ENCODE results near the gene PERP.

DNA sequence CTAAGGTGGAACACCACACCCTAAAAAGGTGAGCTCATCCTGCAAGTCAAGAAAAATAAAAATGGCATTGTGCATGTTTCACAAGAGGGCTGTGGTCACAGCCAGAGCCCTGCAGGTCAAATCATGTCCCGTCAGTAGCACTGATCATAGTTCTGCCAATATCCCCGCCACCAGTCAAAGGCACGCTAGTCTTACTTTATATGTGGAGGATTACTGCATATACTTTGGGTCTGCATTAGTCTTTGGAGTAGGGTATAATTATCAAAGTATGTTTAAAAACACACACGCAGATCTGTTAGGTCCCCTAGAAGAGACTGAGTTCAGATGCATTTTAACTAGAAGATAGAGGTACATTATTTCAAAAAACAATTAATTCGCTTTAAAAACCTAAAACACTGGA is 1.8 kb downstream of the PERP start:
- TF ChIP-seq EP300 (IDR thresholded peaks at IDR 0.05; ENCODE audit: borderline replicate concordance in 1 of 2, low read depth in 1 of 2, low read length in 1 of 2) (no peak), ELF1 (IDR thresholded peaks at IDR 0.05) (no peak), USF2 (IDR thresholded peaks at IDR 0.05; ENCODE audit: borderline replicate concordance, low read depth, low read length) (no peak), RFX5 (IDR thresholded peaks at IDR 0.05; ENCODE audit: low read length) (no peak), CTCF (IDR thresholded peaks at IDR 0.05) (no peak), EZH2phosphoT487 (IDR thresholded peaks at IDR 0.05; ENCODE audit: borderline replicate concordance, low read depth) (no peak), SIN3A (IDR thresholded peaks at IDR 0.05; ENCODE audit: borderline replicate concordance, low read depth, low read length) (no peak), FOXM1 (IDR thresholded peaks at IDR 0.05; ENCODE audit: low read depth) (no peak), RAD21 (IDR thresholded peaks at IDR 0.05; ENCODE audit: low read length) (no peak), MXI1 (IDR thresholded peaks at IDR 0.05; ENCODE audit: low read depth, low read length) (no peak)
- TF ChIP-seq, protein P1, sequence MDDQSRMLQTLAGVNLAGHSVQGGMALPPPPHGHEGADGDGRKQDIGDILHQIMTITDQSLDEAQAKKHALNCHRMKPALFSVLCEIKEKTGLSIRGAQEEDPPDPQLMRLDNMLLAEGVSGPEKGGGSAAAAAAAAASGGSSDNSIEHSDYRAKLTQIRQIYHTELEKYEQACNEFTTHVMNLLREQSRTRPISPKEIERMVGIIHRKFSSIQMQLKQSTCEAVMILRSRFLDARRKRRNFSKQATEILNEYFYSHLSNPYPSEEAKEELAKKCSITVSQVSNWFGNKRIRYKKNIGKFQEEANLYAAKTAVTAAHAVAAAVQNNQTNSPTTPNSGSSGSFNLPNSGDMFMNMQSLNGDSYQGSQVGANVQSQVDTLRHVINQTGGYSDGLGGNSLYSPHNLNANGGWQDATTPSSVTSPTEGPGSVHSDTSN (IDR thresholded peaks at IDR 0.05), result no peak
- TF ChIP-seq, protein P2, sequence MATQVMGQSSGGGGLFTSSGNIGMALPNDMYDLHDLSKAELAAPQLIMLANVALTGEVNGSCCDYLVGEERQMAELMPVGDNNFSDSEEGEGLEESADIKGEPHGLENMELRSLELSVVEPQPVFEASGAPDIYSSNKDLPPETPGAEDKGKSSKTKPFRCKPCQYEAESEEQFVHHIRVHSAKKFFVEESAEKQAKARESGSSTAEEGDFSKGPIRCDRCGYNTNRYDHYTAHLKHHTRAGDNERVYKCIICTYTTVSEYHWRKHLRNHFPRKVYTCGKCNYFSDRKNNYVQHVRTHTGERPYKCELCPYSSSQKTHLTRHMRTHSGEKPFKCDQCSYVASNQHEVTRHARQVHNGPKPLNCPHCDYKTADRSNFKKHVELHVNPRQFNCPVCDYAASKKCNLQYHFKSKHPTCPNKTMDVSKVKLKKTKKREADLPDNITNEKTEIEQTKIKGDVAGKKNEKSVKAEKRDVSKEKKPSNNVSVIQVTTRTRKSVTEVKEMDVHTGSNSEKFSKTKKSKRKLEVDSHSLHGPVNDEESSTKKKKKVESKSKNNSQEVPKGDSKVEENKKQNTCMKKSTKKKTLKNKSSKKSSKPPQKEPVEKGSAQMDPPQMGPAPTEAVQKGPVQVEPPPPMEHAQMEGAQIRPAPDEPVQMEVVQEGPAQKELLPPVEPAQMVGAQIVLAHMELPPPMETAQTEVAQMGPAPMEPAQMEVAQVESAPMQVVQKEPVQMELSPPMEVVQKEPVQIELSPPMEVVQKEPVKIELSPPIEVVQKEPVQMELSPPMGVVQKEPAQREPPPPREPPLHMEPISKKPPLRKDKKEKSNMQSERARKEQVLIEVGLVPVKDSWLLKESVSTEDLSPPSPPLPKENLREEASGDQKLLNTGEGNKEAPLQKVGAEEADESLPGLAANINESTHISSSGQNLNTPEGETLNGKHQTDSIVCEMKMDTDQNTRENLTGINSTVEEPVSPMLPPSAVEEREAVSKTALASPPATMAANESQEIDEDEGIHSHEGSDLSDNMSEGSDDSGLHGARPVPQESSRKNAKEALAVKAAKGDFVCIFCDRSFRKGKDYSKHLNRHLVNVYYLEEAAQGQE (IDR thresholded peaks at IDR 0.05; ENCODE audit: low read depth, low read length), result no peak
- TF ChIP-seq, protein P3, sequence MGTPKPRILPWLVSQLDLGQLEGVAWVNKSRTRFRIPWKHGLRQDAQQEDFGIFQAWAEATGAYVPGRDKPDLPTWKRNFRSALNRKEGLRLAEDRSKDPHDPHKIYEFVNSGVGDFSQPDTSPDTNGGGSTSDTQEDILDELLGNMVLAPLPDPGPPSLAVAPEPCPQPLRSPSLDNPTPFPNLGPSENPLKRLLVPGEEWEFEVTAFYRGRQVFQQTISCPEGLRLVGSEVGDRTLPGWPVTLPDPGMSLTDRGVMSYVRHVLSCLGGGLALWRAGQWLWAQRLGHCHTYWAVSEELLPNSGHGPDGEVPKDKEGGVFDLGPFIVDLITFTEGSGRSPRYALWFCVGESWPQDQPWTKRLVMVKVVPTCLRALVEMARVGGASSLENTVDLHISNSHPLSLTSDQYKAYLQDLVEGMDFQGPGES (IDR thresholded peaks at IDR 0.05; ENCODE audit: low read depth, low read length), result no peak

Measured in SK-N-SH (cell line).